Nephron progenitor cell (in vitro differentiated cells): ENCODE data around the gene FSTL4.
A peak's percentile ranks its signal among the peaks of the same experiment; 100 is the strongest.

Experiments used
- DNase-seq: peaks from one replicate; pipeline ENCODE4 v3.0.0; 2021
- H3K27ac Mint-ChIP-seq: 2 replicates; pipeline ENCODE4 v1.8.0; 2021; ENCODE audit warnings: mild to moderate bottlenecking, moderate library complexity, mixed read lengths
- H3K27me3 Mint-ChIP-seq: 2 replicates; pipeline ENCODE4 v1.8.0; 2021; ENCODE audit warnings: mild to moderate bottlenecking, low read depth, mixed read lengths; ENCODE audit not compliant: poor library complexity
- H3K36me3 Mint-ChIP-seq: 2 replicates; pipeline ENCODE4 v1.8.0; 2021; ENCODE audit warnings: low read depth, mixed read lengths
- H3K4me1 Mint-ChIP-seq: 2 replicates; pipeline ENCODE4 v1.8.0; 2021; ENCODE audit warnings: mixed read lengths
- H3K4me3 Mint-ChIP-seq: 2 replicates; pipeline ENCODE4 v1.8.0; 2021; ENCODE audit warnings: mild to moderate bottlenecking, moderate library complexity, mixed read lengths
- H3K9me3 Mint-ChIP-seq: 2 replicates; pipeline ENCODE4 v1.8.0; 2021; ENCODE audit warnings: mild to moderate bottlenecking, moderate library complexity, mixed read lengths
- CTCF ChIP-seq: fragments of 200-600 bp; sonication (generic); IDR thresholded peaks from 2 replicates; pipeline ENCODE4 v1.5.0; 2021; ENCODE audit warnings: antibody characterized with exemption

FSTL4 gene

GRCh38 chr5:133214153-133214820, 398.1 kb downstream of the FSTL4 start:
- no peak for DNase-seq
- peaks cover 8% of the 10 kb centered on the region for H3K4me1 Mint-ChIP-seq
- no peak overlapping the region for H3K4me3 Mint-ChIP-seq
- TF ChIP-seq CTCF, result no peak
- H3K27me3 Mint-ChIP-seq, result peaks cover 3% of the 10 kb centered on the region
- H3K36me3 Mint-ChIP-seq, result peaks cover 4% of the 10 kb centered on the region
- no peak overlapping the region for H3K27ac Mint-ChIP-seq
- H3K9me3 Mint-ChIP-seq, result peaks cover 3% of the 10 kb centered on the region

DNA sequence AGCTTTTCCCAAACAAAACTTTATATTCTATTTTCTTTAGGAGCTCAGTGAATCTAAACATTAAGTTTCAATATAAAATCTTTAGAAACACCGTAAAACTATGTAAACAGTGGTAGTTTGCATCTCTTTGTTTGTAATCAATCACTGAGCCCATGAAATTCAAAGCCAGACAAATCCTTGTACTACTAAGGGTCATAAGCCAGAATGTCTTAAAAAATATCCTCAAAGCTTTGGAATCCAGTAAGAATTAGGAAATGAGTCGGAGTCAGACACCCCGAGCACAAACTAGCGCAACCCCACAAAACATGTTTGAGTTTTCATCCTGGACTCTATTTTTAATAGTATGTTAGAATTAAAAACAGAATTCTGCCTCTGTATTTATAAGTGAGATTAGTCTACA, 406.7 kb downstream of the FSTL4 start:
- no peak for TF ChIP-seq CTCF
- no peaks in the 10 kb centered on the region for H3K9me3 Mint-ChIP-seq
- no peak overlapping the region for H3K4me3 Mint-ChIP-seq
- H3K36me3 Mint-ChIP-seq, result no peaks in the 10 kb centered on the region
- H3K27ac Mint-ChIP-seq, result no peak overlapping the region
- DNase-seq, result no peak
- H3K27me3 Mint-ChIP-seq, result peaks cover 3% of the 10 kb centered on the region
- H3K4me1 Mint-ChIP-seq, result no peaks in the 10 kb centered on the region

GRCh38 chr5:133205204-133205603, 407.1 kb downstream of the FSTL4 start:
- no peak for TF ChIP-seq CTCF
- H3K27me3 Mint-ChIP-seq, result peaks cover 6% of the 10 kb centered on the region
- H3K27ac Mint-ChIP-seq, result no peak overlapping the region
- H3K9me3 Mint-ChIP-seq, result no peaks in the 10 kb centered on the region
- no peaks in the 10 kb centered on the region for H3K4me1 Mint-ChIP-seq
- H3K4me3 Mint-ChIP-seq, result no peak overlapping the region
- DNase-seq, result no peak
- no peaks in the 10 kb centered on the region for H3K36me3 Mint-ChIP-seq

DNA sequence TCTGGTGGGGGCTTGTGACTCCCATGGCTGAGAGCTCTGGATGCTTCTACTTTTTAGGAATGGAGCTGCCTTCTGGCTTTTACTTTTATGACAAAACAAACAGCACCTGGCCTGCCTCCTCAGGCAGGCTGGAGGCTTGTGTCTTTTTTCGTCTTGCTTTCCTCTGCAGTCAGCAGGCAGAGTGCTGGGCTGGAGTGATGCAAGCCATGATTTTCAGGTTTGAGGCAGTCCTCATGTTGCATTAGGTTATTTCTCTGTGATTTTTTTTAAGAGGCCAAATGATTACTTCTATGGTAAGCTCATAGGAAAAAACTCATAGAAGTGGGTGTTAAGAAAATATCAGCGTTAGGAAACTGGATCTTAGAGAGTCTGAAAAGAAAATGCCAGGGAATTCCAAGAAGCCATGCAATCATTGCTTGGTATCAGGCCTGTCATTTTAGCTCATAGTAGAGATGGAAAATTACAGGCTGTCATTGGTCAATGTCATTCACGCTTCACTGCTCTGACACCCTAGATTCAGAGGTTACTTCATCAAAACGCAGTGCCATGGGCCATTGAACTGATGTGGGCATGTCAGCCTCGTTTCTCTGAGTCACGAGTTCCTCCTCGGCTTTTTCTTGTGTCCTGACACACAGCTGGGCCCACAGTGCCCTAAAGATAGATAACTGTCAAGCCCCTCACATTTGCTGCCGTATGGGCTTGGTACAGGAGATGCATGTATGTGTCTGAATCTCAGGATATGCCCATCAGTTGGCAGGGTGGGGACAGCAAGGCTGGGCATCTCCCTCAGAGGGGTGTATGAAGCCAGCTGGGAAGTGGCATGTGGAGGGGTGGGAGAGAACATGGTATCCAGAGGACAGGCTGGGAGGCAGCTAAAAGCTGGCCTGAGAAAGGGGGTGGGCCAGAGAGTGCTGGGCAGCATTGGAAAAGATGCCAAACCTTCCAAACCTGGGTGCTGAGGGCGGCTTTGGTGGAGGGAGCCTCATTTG, 408.7 kb downstream of the FSTL4 start:
- no peak for DNase-seq
- Mint-ChIP-seq H3K27ac (peak overlapping the region; percentile 44), H3K27me3 (peaks cover 7% of the 10 kb centered on the region), H3K4me1 (no peaks in the 10 kb centered on the region), H3K9me3 (no peaks in the 10 kb centered on the region), H3K36me3 (no peaks in the 10 kb centered on the region), H3K4me3 (no peak overlapping the region)
- no peak for TF ChIP-seq CTCF

GRCh38 chr5:133202066-133202665, 410.2 kb downstream of the FSTL4 start:
- Mint-ChIP-seq H3K9me3 (no peaks in the 10 kb centered on the region), H3K36me3 (no peaks in the 10 kb centered on the region)

More at GRCh38 chr5:133202066-133202665, 410.2 kb downstream of the FSTL4 start:
- no peak for TF ChIP-seq CTCF
- Mint-ChIP-seq H3K4me3 (no peak overlapping the region), H3K4me1 (peaks cover 5% of the 10 kb centered on the region), H3K27ac (no peak overlapping the region), H3K27me3 (peaks cover 7% of the 10 kb centered on the region)
- no peak for DNase-seq
